Skeletal muscle satellite cell (primary cell): ENCODE results near the gene ANKRD13D.
A peak's percentile ranks its signal among the peaks of the same experiment; 100 is the strongest.

Experiments
- H3K27me3 ChIP-seq: 2 replicates; pipeline ENCODE4 v1.7.0; 2013; ENCODE audit warnings: low read length; ENCODE audit not compliant: control insufficient read depth, insufficient read depth
- H3K36me3 ChIP-seq: 2 replicates; pipeline ENCODE4 v1.7.0; 2013; ENCODE audit warnings: mild to moderate bottlenecking, control low read depth, low read length; ENCODE audit not compliant: insufficient read depth
- H3K4me1 ChIP-seq: 2 replicates; pipeline ENCODE4 v1.7.0; 2013; ENCODE audit warnings: low read length; ENCODE audit not compliant: control insufficient read depth, insufficient read depth
- H3K4me2 ChIP-seq: 2 replicates; pipeline ENCODE4 v1.7.0; 2013; ENCODE audit warnings: mild to moderate bottlenecking, low read length
- H3K4me3 ChIP-seq: 2 replicates; pipeline ENCODE4 v1.7.0; 2013; ENCODE audit warnings: low read length
- H3K9ac ChIP-seq: 2 replicates; pipeline ENCODE4 v1.7.0; 2013; ENCODE audit warnings: mild to moderate bottlenecking, low read depth, low read length, moderate library complexity
- H3K9me3 ChIP-seq: replicated peaks from 2 replicates; pipeline ENCODE4 v1.7.0; 2013; ENCODE audit warnings: mild to moderate bottlenecking, control low read depth, low read length

The ANKRD13D gene

GRCh38 chr11:67284811-67285540, 4.1 kb upstream of the ANKRD13D start:
- Histone ChIP-seq H3K36me3 (peaks cover 64% of the 10 kb centered on the region), H3K4me1 (peaks cover 13% of the 10 kb centered on the region), H3K9me3 (no peaks in the 10 kb centered on the region), H3K9ac (no peak overlapping the region), H3K4me2 (no peak overlapping the region), H3K4me3 (no peak overlapping the region), H3K27me3 (no peaks in the 10 kb centered on the region)

GRCh38 chr11:67285541-67286498, 3.3 kb upstream of the ANKRD13D start:
- Histone ChIP-seq H3K9me3 (no peaks in the 10 kb centered on the region), H3K4me3 (no peak overlapping the region), H3K4me2 (no peak overlapping the region), H3K4me1 (peaks cover 22% of the 10 kb centered on the region), H3K27me3 (no peaks in the 10 kb centered on the region), H3K9ac (no peak overlapping the region), H3K36me3 (peaks cover 62% of the 10 kb centered on the region)

DNA sequence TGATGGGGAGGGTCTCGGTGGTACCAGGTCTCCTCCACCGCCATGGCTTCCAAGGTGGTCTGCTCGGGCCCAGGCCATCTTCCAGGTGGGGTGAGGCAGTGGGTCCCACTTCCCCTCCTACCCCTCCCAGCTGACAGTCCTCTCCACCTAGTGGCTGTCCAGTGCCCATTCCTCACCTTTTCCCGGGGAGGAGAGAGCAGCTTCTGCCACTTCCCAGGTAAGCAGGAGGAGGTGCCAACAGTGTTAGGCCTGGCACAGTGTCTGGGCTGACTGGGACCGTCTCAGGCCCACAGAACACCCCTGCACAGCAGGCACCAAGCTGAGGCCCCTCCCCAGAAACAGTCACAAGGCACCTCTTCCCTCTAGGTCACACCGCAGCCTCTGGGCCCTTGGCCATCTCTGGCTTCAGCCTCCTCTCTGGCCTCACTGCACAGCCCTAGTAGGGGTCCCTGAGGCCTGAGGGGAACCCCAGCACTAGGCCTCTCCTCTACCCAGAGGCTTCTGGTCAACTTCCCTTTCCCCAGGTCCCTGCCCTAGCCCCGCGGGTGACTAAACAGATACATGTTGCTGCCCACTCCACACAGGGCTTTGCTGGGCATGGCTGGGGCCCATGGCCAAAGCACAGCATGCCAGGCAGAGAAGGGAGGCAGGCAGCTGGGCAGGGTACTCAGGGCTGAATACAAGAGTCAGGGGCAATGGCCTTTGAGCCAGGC, 2.3 kb upstream of the ANKRD13D start:
- Histone ChIP-seq H3K4me1 (peaks cover 23% of the 10 kb centered on the region), H3K9ac (no peak overlapping the region)

GRCh38 chr11:67287355-67288197, 1.5 kb upstream of the ANKRD13D start:
- H3K36me3 ChIP-seq = peaks cover 61% of the 10 kb centered on the region
- peak overlapping the region; percentile 99 for H3K4me2 ChIP-seq
- peak overlapping the region; percentile 76 for H3K9ac ChIP-seq
- H3K9me3 ChIP-seq = no peaks in the 10 kb centered on the region
- H3K4me1 ChIP-seq = peaks cover 29% of the 10 kb centered on the region
- H3K4me3 ChIP-seq = peak overlapping the region; percentile 87
- H3K27me3 ChIP-seq = no peaks in the 10 kb centered on the region

More for the DNA sequence above, 2.3 kb upstream of the ANKRD13D start:
- H3K9me3 ChIP-seq = no peaks in the 10 kb centered on the region
- H3K4me3 ChIP-seq = no peak overlapping the region
- H3K27me3 ChIP-seq = no peaks in the 10 kb centered on the region
- peaks cover 59% of the 10 kb centered on the region for H3K36me3 ChIP-seq
- H3K4me2 ChIP-seq = no peak overlapping the region

- Histone ChIP-seq H3K4me3 (peak overlapping the region; percentile 87), H3K36me3 (peaks cover 55% of the 10 kb centered on the region), H3K27me3 (no peaks in the 10 kb centered on the region), H3K9ac (peak overlapping the region; percentile 76), H3K4me1 (peaks cover 34% of the 10 kb centered on the region), H3K9me3 (no peaks in the 10 kb centered on the region), H3K4me2 (peak overlapping the region; percentile 99)
These were observed 978 bp upstream of the ANKRD13D start for GRCh38 chr11:67288198-67288451.

- Histone ChIP-seq H3K4me1 (peaks cover 37% of the 10 kb centered on the region), H3K9me3 (no peaks in the 10 kb centered on the region), H3K27me3 (no peaks in the 10 kb centered on the region), H3K4me2 (peak overlapping the region; percentile 99), H3K4me3 (peak overlapping the region; percentile 87), H3K36me3 (peaks cover 52% of the 10 kb centered on the region), H3K9ac (peak overlapping the region; percentile 76)
These were observed 464 bp upstream of the ANKRD13D start for GRCh38 chr11:67288452-67289225.

- H3K27me3 ChIP-seq = no peaks in the 10 kb centered on the region
- H3K4me3 ChIP-seq = peak overlapping the region; percentile 87
- H3K4me1 ChIP-seq = peaks cover 37% of the 10 kb centered on the region
- no peaks in the 10 kb centered on the region for H3K9me3 ChIP-seq
- peak overlapping the region; percentile 96 for H3K4me2 ChIP-seq
- peaks cover 52% of the 10 kb centered on the region for H3K36me3 ChIP-seq
- peak overlapping the region; percentile 86 for H3K9ac ChIP-seq
These were observed 762 bp downstream of the ANKRD13D start for GRCh38 chr11:67289651-67290479.

DNA sequence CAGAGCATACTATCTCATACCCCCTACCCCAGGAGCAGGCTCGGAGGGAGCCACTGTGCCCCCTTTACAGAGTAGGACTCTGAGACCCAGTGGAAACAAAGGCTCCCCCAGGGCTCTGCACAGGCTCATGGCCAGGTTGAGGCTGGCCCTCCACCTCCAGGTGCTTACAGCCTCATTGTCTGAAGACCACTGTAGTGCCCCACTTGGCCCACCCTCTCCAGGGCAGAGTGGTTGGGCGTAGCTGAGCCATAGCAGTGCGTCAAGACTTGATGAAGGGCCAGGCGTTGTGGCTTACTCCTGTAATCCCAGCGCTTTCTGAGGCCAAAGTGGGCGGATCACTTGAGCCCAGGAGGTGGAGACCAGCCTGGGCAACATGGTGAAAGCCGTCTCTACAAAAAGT, 1.7 kb downstream of the ANKRD13D start:
- Histone ChIP-seq H3K4me1 (peaks cover 37% of the 10 kb centered on the region), H3K9ac (no peak overlapping the region), H3K36me3 (peaks cover 52% of the 10 kb centered on the region), H3K27me3 (no peaks in the 10 kb centered on the region), H3K9me3 (peaks cover 2% of the 10 kb centered on the region), H3K4me3 (peak overlapping the region; percentile 87), H3K4me2 (peak overlapping the region; percentile 96)

- no peak overlapping the region for H3K4me2 ChIP-seq
- H3K9me3 ChIP-seq = peaks cover 5% of the 10 kb centered on the region
- peaks cover 37% of the 10 kb centered on the region for H3K4me1 ChIP-seq
- peaks cover 49% of the 10 kb centered on the region for H3K36me3 ChIP-seq
- no peak overlapping the region for H3K4me3 ChIP-seq
- H3K27me3 ChIP-seq = no peaks in the 10 kb centered on the region
- H3K9ac ChIP-seq = no peak overlapping the region
These were observed 2.6 kb downstream of the ANKRD13D start for GRCh38 chr11:67291481-67292381.
